Endodermal cell (in vitro differentiated cells): ENCODE results near the gene ANKRD23. TPM values are rescaled to one million over a fixed set of nuclear protein-coding genes. Genes with fewer than 3 reads are reported as not detected.
"Not testable (repeated sequence)": the region's sequence is repeated elsewhere in the genome, so short reads cannot be mapped to it uniquely, and the experiment has no call there.

Experiments
- DNase-seq: peaks from one replicate; pipeline ENCODE4 v3.0.0-alpha.2; 2017
- H3K27ac ChIP-seq: 2 replicates; pipeline ENCODE4 v1.5.1; 2013; ENCODE audit warnings: mild to moderate bottlenecking, low read depth, low read length, moderate library complexity
- H3K27me3 ChIP-seq: 2 replicates; pipeline ENCODE4 v1.6.1; 2013; ENCODE audit warnings: mild to moderate bottlenecking, low read length, moderate library complexity; ENCODE audit not compliant: insufficient read depth, control insufficient read depth, poor library complexity, severe bottlenecking
- H3K36me3 ChIP-seq: 2 replicates; pipeline ENCODE4 v1.7.0; 2013; ENCODE audit warnings: mild to moderate bottlenecking, low read length, moderate library complexity; ENCODE audit not compliant: control insufficient read depth, insufficient read depth
- H3K4me1 ChIP-seq: one replicate; pipeline ENCODE4 v1.7.0; 2013; ENCODE audit warnings: low read length; ENCODE audit not compliant: control insufficient read depth, insufficient read depth
- H3K4me3 ChIP-seq: 2 replicates; pipeline ENCODE4 v1.5.1; 2013; ENCODE audit warnings: mild to moderate bottlenecking, low read length, moderate library complexity
- H3K9ac ChIP-seq: 2 replicates; pipeline ENCODE4 v1.6.1; 2013; ENCODE audit warnings: mild to moderate bottlenecking, low read length, moderate library complexity; ENCODE audit not compliant: poor library complexity, severe bottlenecking; ENCODE audit errors: extremely low read depth
- H3K9me3 ChIP-seq: 2 replicates; pipeline ENCODE4 v1.6.1; 2013; ENCODE audit warnings: mild to moderate bottlenecking, low read length, moderate library complexity; ENCODE audit not compliant: control insufficient read depth
- H3K27ac Mint-ChIP-seq: 2 replicates; pipeline ENCODE4 v1.8.0; 2020; ENCODE audit warnings: mixed read lengths
- H3K27me3 Mint-ChIP-seq: 2 replicates; pipeline ENCODE4 v1.8.0; 2021; ENCODE audit warnings: mild to moderate bottlenecking, mixed read lengths; ENCODE audit not compliant: insufficient read depth
- H3K36me3 Mint-ChIP-seq: 2 replicates; pipeline ENCODE4 v1.8.0; 2020; ENCODE audit warnings: low read depth, mixed read lengths
- H3K4me1 Mint-ChIP-seq: 2 replicates; pipeline ENCODE4 v1.8.0; 2020; ENCODE audit warnings: mixed read lengths
- H3K4me3 Mint-ChIP-seq: 2 replicates; pipeline ENCODE4 v1.8.0; 2020; ENCODE audit warnings: mild to moderate bottlenecking, moderate library complexity, mixed read lengths
- H3K9me3 Mint-ChIP-seq: 2 replicates; pipeline ENCODE4 v1.8.0; 2020; ENCODE audit warnings: mild to moderate bottlenecking, mixed read lengths
- WGBS, 2 experiments: methylation state at CpG; one replicate each; pipeline versions ENCODE4 v1.1.5 to v1.1.7; 2013; ENCODE audit warnings: missing lambda C conversion rate in 2 of 2, mixed read lengths in 1 of 2; ENCODE audit not compliant: insufficient coverage in 1 of 2, insufficient read length in 1 of 2; 5-methylcytosine and 5-hydroxymethylcytosine counted together
- total RNA-seq, 2 donors: library from RNA; stranded (reverse); fragmentation: NEBNext Ultra II Directional in 1 of 2; extraction: Animal tissue kit (Norgen Biotek cat#: 25700) in 1 of 2; gene quantifications; 2 replicates in 1 of 2; 3 replicates in 1 of 2; pipeline ENCODE4 v1.2.1, GENCODE V29; 2021
- TF ChIP-seq, protein P1 (sequence below): fragments of 200-600 bp; sonication (generic); conservative IDR thresholded peaks from 2 replicates; pipeline ENCODE4 v1.5.0; 2021; ENCODE audit warnings: antibody characterized with exemption, mild to moderate bottlenecking

ANKRD23 gene
- total RNA-seq, 2 donors from 2014 or later = 2.6 to 3.6 TPM

DNA sequence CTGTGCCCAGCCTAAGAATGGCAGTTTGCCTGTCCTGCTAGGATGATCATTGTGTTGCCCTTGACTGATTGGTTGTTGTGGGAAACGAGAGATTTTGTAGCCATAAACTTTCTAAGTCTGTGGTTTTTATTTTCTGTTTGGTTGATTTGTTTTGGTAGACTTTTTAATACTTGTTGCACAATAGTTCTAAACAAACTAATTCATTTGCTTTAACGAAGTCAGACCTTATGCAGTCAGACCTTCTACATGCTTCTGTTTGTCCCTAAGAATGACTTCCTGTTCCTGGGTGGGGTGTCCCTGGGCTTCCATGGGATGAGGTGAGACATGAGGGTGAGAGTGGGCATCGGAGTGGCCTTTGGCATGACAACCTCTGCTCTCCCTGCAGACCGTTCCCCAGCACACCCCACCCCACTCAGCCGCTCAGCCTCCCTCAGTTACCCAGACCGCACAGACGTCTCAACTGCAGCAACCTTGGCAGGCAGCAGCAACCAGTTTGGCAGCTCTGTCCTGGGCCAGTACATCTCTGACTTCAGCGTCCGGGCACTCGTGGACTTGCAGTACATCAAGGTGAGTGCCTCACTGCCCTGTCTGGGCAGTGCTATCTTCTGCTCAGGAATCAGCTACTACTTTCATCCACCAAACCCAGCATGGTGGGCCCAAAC, 35.5 kb downstream of the ANKRD23 start:
- Histone ChIP-seq H3K27me3 (no peaks in the 10 kb centered on the region), H3K27ac (no peak overlapping the region), H3K9ac (no peak overlapping the region), H3K36me3 (peaks cover 4% of the 10 kb centered on the region), H3K4me1 (peaks cover 10% of the 10 kb centered on the region), H3K9me3 (no peaks in the 10 kb centered on the region), H3K4me3 (no peak overlapping the region)
- Mint-ChIP-seq H3K4me1 (peaks cover 7% of the 10 kb centered on the region), H3K4me3 (no peak overlapping the region), H3K9me3 (no peaks in the 10 kb centered on the region), H3K27me3 (no peaks in the 10 kb centered on the region), H3K36me3 (peaks cover 44% of the 10 kb centered on the region), H3K27ac (no peak overlapping the region)
- TF ChIP-seq, protein P1, sequence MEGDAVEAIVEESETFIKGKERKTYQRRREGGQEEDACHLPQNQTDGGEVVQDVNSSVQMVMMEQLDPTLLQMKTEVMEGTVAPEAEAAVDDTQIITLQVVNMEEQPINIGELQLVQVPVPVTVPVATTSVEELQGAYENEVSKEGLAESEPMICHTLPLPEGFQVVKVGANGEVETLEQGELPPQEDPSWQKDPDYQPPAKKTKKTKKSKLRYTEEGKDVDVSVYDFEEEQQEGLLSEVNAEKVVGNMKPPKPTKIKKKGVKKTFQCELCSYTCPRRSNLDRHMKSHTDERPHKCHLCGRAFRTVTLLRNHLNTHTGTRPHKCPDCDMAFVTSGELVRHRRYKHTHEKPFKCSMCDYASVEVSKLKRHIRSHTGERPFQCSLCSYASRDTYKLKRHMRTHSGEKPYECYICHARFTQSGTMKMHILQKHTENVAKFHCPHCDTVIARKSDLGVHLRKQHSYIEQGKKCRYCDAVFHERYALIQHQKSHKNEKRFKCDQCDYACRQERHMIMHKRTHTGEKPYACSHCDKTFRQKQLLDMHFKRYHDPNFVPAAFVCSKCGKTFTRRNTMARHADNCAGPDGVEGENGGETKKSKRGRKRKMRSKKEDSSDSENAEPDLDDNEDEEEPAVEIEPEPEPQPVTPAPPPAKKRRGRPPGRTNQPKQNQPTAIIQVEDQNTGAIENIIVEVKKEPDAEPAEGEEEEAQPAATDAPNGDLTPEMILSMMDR = no peak
- 88 to 92% methylated on average over 5 to 10 of the region's 10 CpGs for WGBS, 2 experiments
- DNase-seq = no peak

DNA sequence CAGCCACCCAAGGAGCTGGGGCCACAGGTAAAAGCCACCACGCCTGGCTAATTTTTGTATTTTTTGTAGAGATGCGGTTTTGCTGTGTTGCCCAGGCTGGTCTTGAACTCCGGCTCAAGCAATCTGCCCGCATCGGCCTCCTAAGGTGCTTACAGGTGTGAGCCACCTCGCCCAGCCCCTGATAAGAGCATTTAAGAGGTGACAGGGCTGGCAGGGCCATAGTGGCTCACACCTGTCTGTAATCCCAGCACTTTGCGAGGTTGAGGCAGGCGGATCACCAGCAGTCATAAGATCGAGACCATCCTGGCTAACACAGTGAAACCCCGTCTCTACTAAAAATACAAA, 36.7 kb downstream of the ANKRD23 start:
- WGBS, 2 experiments = 89 to 96% methylated on average over 6 to 10 of the region's 10 CpGs

GRCh38 chr2:96806468-96807126, 37.2 kb downstream of the ANKRD23 start:
- Histone ChIP-seq H3K4me3 (no peak overlapping the region), H3K27ac (no peak overlapping the region), H3K9me3 (no peaks in the 10 kb centered on the region), H3K4me1 (peaks cover 10% of the 10 kb centered on the region), H3K27me3 (no peaks in the 10 kb centered on the region), H3K36me3 (peaks cover 10% of the 10 kb centered on the region), H3K9ac (no peak overlapping the region)
- TF ChIP-seq, protein P1 = no peak
- Mint-ChIP-seq H3K36me3 (peaks cover 37% of the 10 kb centered on the region), H3K4me1 (peaks cover 7% of the 10 kb centered on the region), H3K27ac (peak overlapping the region; percentile 21), H3K4me3 (no peak overlapping the region), H3K27me3 (no peaks in the 10 kb centered on the region), H3K9me3 (no peaks in the 10 kb centered on the region)
- WGBS, 2 experiments = 95 to 98% methylated on average over 13 to 14 of the region's 23 CpGs
- DNase-seq = no peak

More for the DNA sequence above, 36.7 kb downstream of the ANKRD23 start:
- Histone ChIP-seq H3K27me3 (no peaks in the 10 kb centered on the region), H3K4me3 (no peak overlapping the region), H3K9me3 (no peaks in the 10 kb centered on the region), H3K9ac (no peak overlapping the region), H3K27ac (no peak overlapping the region), H3K4me1 (peaks cover 10% of the 10 kb centered on the region), H3K36me3 (peaks cover 5% of the 10 kb centered on the region)
- Mint-ChIP-seq H3K9me3 (no peaks in the 10 kb centered on the region), H3K27ac (peak overlapping the region; percentile 21), H3K27me3 (no peaks in the 10 kb centered on the region), H3K4me3 (no peak overlapping the region), H3K36me3 (peaks cover 38% of the 10 kb centered on the region), H3K4me1 (peaks cover 7% of the 10 kb centered on the region)
- DNase-seq = no peak
- TF ChIP-seq, protein P1 = no peak

DNA sequence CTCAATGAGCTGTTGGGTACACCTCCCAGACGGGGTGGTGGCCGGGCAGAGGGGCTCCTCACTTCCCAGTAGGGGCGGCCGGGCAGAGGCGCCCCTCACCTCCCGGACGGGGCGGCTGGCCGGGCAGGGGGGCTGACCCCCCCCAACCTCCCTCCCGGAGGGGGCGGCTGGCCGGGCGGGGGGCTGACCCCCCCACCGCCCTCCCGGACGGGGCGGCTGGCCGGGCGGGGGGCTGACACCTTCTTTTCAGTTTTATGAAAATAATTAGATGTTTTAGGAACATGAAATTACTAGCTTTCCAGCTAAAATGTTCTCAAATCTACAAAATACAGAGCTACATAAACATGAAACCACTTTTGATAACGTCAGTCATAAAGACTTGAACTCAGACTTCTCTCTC, 37.9 kb downstream of the ANKRD23 start:
- H3K9me3 Mint-ChIP-seq, H3K27ac ChIP-seq, H3K4me3 Mint-ChIP-seq, H3K4me1 Mint-ChIP-seq, H3K27me3 Mint-ChIP-seq, H3K9ac ChIP-seq, H3K9me3 ChIP-seq, H3K4me3 ChIP-seq, DNase-seq, H3K27me3 ChIP-seq, H3K27ac Mint-ChIP-seq: not testable (repeated sequence)
- H3K36me3 Mint-ChIP-seq = peaks cover 32% of the 10 kb centered on the region
- H3K4me1 ChIP-seq = peaks cover 10% of the 10 kb centered on the region
- H3K36me3 ChIP-seq = peaks cover 15% of the 10 kb centered on the region
- 96% methylated on average over 10 of the region's 20 CpGs; no CpG with 5 or more reads in 1 of the 2 experiments for WGBS, 2 experiments
